HepG2 (cell line): Measurements from ENCODE around the gene DYNC2LI1.

Source experiments
- CTCF ChIP-seq: sonication (generic); formaldehyde crosslinking; IDR thresholded peaks from 2 replicates; pipeline ENCODE4 v1.5.0; 2020; ENCODE audit warnings: mild to moderate bottlenecking, missing genetic modification reagents, moderate library complexity
- EZH2 ChIP-seq: conservative IDR thresholded peaks from 2 replicates; pipeline ENCODE4 v1.6.1; 2012; ENCODE audit warnings: mild to moderate bottlenecking, low read depth, low read length, moderate library complexity
- FOXO1 ChIP-seq: sonication (generic); formaldehyde crosslinking; IDR thresholded peaks from 2 replicates; pipeline ENCODE4 v1.4.0; 2020; ENCODE audit warnings: missing genetic modification reagents
- HNF1A ChIP-seq, 2 experiments: sonication (generic) in 1 of 2; formaldehyde crosslinking in 1 of 2; IDR thresholded peaks; 2 replicates each; pipeline versions ENCODE4 v1.4.0 to v1.6.1; 2016 to 2020; ENCODE audit warnings: borderline replicate concordance in 1 of 2, low read depth in 1 of 2, mild to moderate bottlenecking in 1 of 2, missing genetic modification reagents in 1 of 2
- JUNB ChIP-seq: sonication (generic); formaldehyde crosslinking; IDR thresholded peaks from 2 replicates; pipeline ENCODE4 v1.8.0; 2022; ENCODE audit warnings: missing genetic modification reagents, mild to moderate bottlenecking, borderline replicate concordance
- MXI1 ChIP-seq: IDR thresholded peaks from 3 replicates; pipeline ENCODE4 v1.6.1; 2012; ENCODE audit warnings: low read depth, low read length, inconsistent platforms, borderline replicate concordance
- POLR2A ChIP-seq, 2 experiments: IDR thresholded peaks; 2 replicates each; pipeline ENCODE4 v1.6.1; 2011; ENCODE audit warnings: low read depth in 2 of 2, low read length in 2 of 2, mild to moderate bottlenecking in 1 of 2, moderate library complexity in 1 of 2; ENCODE audit not compliant: insufficient read depth in 1 of 2
- SMARCC2 ChIP-seq: fragments of 450-650 bp; IDR thresholded peaks from 2 replicates; pipeline ENCODE4 v1.6.1; 2017; ENCODE audit warnings: antibody characterized with exemption, mild to moderate bottlenecking
- SMC3 ChIP-seq: IDR thresholded peaks from 2 replicates; pipeline ENCODE4 v1.6.1; 2011; ENCODE audit warnings: low read length, improper control_type of control experiment
- SOX5 ChIP-seq: IDR thresholded peaks from 2 replicates; pipeline ENCODE4 v1.6.1; 2016; ENCODE audit warnings: borderline replicate concordance
- ZBTB7B ChIP-seq: sonication (generic); formaldehyde crosslinking; IDR thresholded peaks from 2 replicates; pipeline ENCODE4 v1.4.0; 2020; ENCODE audit warnings: missing genetic modification reagents

- TF ChIP-seq JUNB (CRISPR knock-in tag): no peak
- TF ChIP-seq SMC3: peak; percentile 70
- TF ChIP-seq POLR2A (IDR thresholded peaks at IDR 0.05; ENCODE audit: insufficient read depth in 1 of 2, low read depth in 2 of 2, low read length in 2 of 2): no peak
- no peak for TF ChIP-seq SOX5
- no peak for TF ChIP-seq EZH2
- TF ChIP-seq FOXO1 (CRISPR knock-in tag): no peak
- no peak for TF ChIP-seq SMARCC2
- peak; percentile 68 for TF ChIP-seq CTCF (CRISPR knock-in tag)
- no peak for TF ChIP-seq HNF1A (IDR thresholded peaks at IDR 0.05; ENCODE audit: low read depth)
- TF ChIP-seq HNF1A (CRISPR knock-in tag; IDR thresholded peaks at IDR 0.05; ENCODE audit: borderline replicate concordance): no peak
- TF ChIP-seq MXI1: no peak
- no peak for TF ChIP-seq ZBTB7B (CRISPR knock-in tag)
Measured at GRCh38 chr2:43798300-43798699, 24.5 kb downstream of the DYNC2LI1 start.
